Spleen (tissue), 11 donors: Measurements from ENCODE around the gene CACNA1C. TPM values are rescaled to one million over a fixed set of nuclear protein-coding genes. Genes with fewer than 3 reads are reported as not detected.

Experiments used
- DNase-seq: peaks from one replicate; pipeline ENCODE4 v3.0.0-alpha.2; 2020
- H3K27ac ChIP-seq, 8 donors: fragments of 200-600 bp; sonication (generic) in 7 of 8; 1 replicate in 4 of 8; 2 replicates in 4 of 8; pipeline versions ENCODE4 v1.5.0 to v1.8.0; 2016 to 2021; ENCODE audit warnings: inconsistent platforms in 4 of 8, mild to moderate bottlenecking in 4 of 8, moderate library complexity in 1 of 8
- H3K27me3 ChIP-seq, 7 donors: fragments of 200-600 bp; sonication (generic) in 6 of 7; replicated peaks in 1 of 7; 1 replicate in 4 of 7; 2 replicates in 3 of 7; pipeline versions ENCODE4 v1.5.0 to v1.8.0; 2016 to 2021; ENCODE audit warnings: inconsistent platforms in 3 of 7, mild to moderate bottlenecking in 1 of 7
- H3K36me3 ChIP-seq, 6 donors: fragments of 200-600 bp; sonication (generic) in 5 of 6; 1 replicate in 4 of 6; 2 replicates in 2 of 6; pipeline versions ENCODE4 v1.5.0 to v1.8.0; 2016 to 2021; ENCODE audit warnings: inconsistent platforms in 2 of 6
- H3K4me1 ChIP-seq, 6 donors: fragments of 200-600 bp; sonication (generic) in 5 of 6; 1 replicate in 3 of 6; 2 replicates in 3 of 6; pipeline versions ENCODE4 v1.5.0 to v1.8.0; 2016 to 2021; ENCODE audit warnings: inconsistent platforms in 3 of 6
- H3K4me3 ChIP-seq, 8 donors: fragments of 200-600 bp; sonication (generic) in 7 of 8; 1 replicate in 4 of 8; 2 replicates in 4 of 8; pipeline versions ENCODE4 v1.5.0 to v1.8.0; 2016 to 2021; ENCODE audit warnings: inconsistent platforms in 4 of 8, mild to moderate bottlenecking in 4 of 8, moderate library complexity in 2 of 8
- H3K9me3 ChIP-seq, 8 donors: fragments of 200-600 bp; sonication (generic) in 7 of 8; 1 replicate in 4 of 8; 2 replicates in 4 of 8; pipeline versions ENCODE4 v1.5.0 to v1.8.0; 2016 to 2021; ENCODE audit warnings: inconsistent platforms in 4 of 8
- POLR2A ChIP-seq, 3 donors: fragments of 450-650 bp; IDR thresholded peaks; one replicate each; pipeline ENCODE4 v1.5.1; 2017; ENCODE audit warnings: antibody characterized with exemption in 3 of 3, mild to moderate bottlenecking in 1 of 3
- POLR2AphosphoS5 ChIP-seq, 3 donors: sonication (generic); formaldehyde crosslinking; IDR thresholded peaks; one replicate each; pipeline ENCODE4 v1.5.1; 2017; ENCODE audit warnings: antibody characterized with exemption in 3 of 3
- WGBS, 5 donors: extraction: QIAGEN DNeasy Blood & Tissue Kit in 3 of 5; methylation state at CpG; one replicate each; pipeline versions ENCODE4 v1.1.5 to v1.1.7; 2013 to 2018; 5-methylcytosine and 5-hydroxymethylcytosine counted together
- intact Hi-C: fragments of 100-400 bp; cut with DNase I; formaldehyde crosslinking; loops from one replicate; pipeline ENCODE4 v1.15.0; 2023; ENCODE audit warnings: low total_unique reads
- polyA plus RNA-seq, 3 donors: library from polyadenylated mRNA; stranded (reverse); fragments of 200-250 nt; gene quantifications; one replicate each; pipeline ENCODE4 v1.2.1, GENCODE V29; 2013
- total RNA-seq, 7 donors: library from RNA; depleted of rRNA in 3 of 7; stranded (reverse); fragments of >200 nt in 3 of 7; fragmentation: NEBNext Ultra II Directional in 4 of 7; extraction: Animal tissue kit (Norgen Biotek cat#: 25700) in 4 of 7; gene quantifications; one replicate each; pipeline versions ENCODE4 v1.1.0 to v1.2.1, GENCODE V29; 2016 to 2021
- TF ChIP-seq, protein P1 (sequence below), 11 experiments: fragments of 200-600 bp in 7 of 11; fragments of 450-650 bp in 4 of 11; sonication (generic) in 4 of 11; IDR thresholded peaks in 8 of 11; conservative IDR thresholded peaks in 3 of 11; 1 replicate in 7 of 11; 2 replicates in 4 of 11; pipeline versions ENCODE4 v1.4.0 to v1.8.0; 2016 to 2021; ENCODE audit warnings: antibody characterized with exemption in 11 of 11, inconsistent platforms in 4 of 11, mild to moderate bottlenecking in 1 of 11
- donor health status: healthy with polysubstance abuse.
- donor health status: DM: no; HTN: no; CAD: no; lungs with moderate emphysema.
- donor health status: DM: no; HTN: no; CAD: no.
- donor health status: Bipolar disorder and iron deficiency.
- donor health status: healthy.
- donor health status: DM: no; HTN: no; CAD: no.
- donor health status: DM: yes; HTN: yes; CAD: no.

The CACNA1C gene
- total and polyA plus RNA-seq, 10 donors = 0.67 to 27.6 (median 18.4) TPM

- intact Hi-C loops = no loop called here
- peaks cover 0 to 8% (median 0%) of the 10 kb centered on the region in 8 donors for H3K9me3 ChIP-seq
- no peak for DNase-seq
- no peaks in the 10 kb centered on the region for H3K36me3 ChIP-seq
- H3K4me3 ChIP-seq = no peak overlapping the region
- peaks cover 0 to 6% (median 0%) of the 10 kb centered on the region in 7 donors for H3K27me3 ChIP-seq
- no peak overlapping the region for H3K27ac ChIP-seq
- TF ChIP-seq, protein P1, sequence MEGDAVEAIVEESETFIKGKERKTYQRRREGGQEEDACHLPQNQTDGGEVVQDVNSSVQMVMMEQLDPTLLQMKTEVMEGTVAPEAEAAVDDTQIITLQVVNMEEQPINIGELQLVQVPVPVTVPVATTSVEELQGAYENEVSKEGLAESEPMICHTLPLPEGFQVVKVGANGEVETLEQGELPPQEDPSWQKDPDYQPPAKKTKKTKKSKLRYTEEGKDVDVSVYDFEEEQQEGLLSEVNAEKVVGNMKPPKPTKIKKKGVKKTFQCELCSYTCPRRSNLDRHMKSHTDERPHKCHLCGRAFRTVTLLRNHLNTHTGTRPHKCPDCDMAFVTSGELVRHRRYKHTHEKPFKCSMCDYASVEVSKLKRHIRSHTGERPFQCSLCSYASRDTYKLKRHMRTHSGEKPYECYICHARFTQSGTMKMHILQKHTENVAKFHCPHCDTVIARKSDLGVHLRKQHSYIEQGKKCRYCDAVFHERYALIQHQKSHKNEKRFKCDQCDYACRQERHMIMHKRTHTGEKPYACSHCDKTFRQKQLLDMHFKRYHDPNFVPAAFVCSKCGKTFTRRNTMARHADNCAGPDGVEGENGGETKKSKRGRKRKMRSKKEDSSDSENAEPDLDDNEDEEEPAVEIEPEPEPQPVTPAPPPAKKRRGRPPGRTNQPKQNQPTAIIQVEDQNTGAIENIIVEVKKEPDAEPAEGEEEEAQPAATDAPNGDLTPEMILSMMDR (IDR thresholded peaks at IDR 0.05 in 8 of 11, conservative IDR thresholded peaks at IDR 0.05 in 3 of 11) = no peak
- no peak for TF ChIP-seq POLR2A (IDR thresholded peaks at IDR 0.05)
- no peak for TF ChIP-seq POLR2AphosphoS5 (IDR thresholded peaks at IDR 0.05)
- H3K4me1 ChIP-seq = peaks cover 0 to 27% (median 4%) of the 10 kb centered on the region in 6 donors
- 82 to 87% (median 85%) methylated on average over 11 to 12 of the region's 12 CpGs for WGBS, 5 donors
Observed at GRCh38 chr12:2304223-2304622, 251.4 kb downstream of the CACNA1C start.

- Histone ChIP-seq H3K27me3 (peaks cover 0 to under 1% (median 0%) of the 10 kb centered on the region in 7 donors), H3K27ac (no peak overlapping the region), H3K36me3 (no peaks in the 10 kb centered on the region), H3K9me3 (peaks cover 0 to 8% (median 0%) of the 10 kb centered on the region in 8 donors), H3K4me1 (peaks cover 0 to 22% (median 1%) of the 10 kb centered on the region in 6 donors), H3K4me3 (no peak overlapping the region)
- 15 to 36% (median 22%) methylated on average over 1 to 3 of the region's 3 CpGs for WGBS, 5 donors
- DNase-seq = no peak
- intact Hi-C loops = no loop called here
- TF ChIP-seq, protein P1 (IDR thresholded peaks at IDR 0.05 in 8 of 11, conservative IDR thresholded peaks at IDR 0.05 in 3 of 11) = no peak
- TF ChIP-seq POLR2A (IDR thresholded peaks at IDR 0.05) (no peak), POLR2AphosphoS5 (IDR thresholded peaks at IDR 0.05) (no peak)
Observed at GRCh38 chr12:2306012-2306411, 253.2 kb downstream of the CACNA1C start.

DNA sequence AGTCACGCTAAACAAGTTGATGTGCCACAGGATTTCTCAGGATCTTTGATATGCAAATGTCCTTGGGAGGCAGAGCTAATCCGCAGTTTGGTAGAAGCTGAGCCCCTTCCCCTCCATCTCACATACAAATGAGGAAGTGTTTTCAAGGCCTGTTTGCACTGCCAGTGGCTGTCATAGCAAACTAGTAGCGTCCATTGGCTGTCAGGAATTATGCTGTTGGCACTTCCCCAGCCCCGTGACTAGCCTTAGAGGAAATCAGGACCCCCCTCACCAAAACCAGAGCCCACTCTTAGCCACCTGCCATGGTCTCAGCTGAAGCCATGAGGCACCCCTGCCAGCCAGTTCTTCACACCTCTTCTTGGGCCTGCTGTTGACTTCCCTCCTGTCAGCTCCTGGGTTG is 253.9 kb downstream of the CACNA1C start:
- WGBS, 5 donors = 33 to 56% (median 40%) methylated on average over 4 of the region's 4 CpGs
- intact Hi-C loops = no loop called here
- TF ChIP-seq POLR2AphosphoS5 (IDR thresholded peaks at IDR 0.05) = no peak
- TF ChIP-seq, protein P1 (IDR thresholded peaks at IDR 0.05 in 8 of 11, conservative IDR thresholded peaks at IDR 0.05 in 3 of 11) = no peak
- TF ChIP-seq POLR2A (IDR thresholded peaks at IDR 0.05) = no peak

DNA sequence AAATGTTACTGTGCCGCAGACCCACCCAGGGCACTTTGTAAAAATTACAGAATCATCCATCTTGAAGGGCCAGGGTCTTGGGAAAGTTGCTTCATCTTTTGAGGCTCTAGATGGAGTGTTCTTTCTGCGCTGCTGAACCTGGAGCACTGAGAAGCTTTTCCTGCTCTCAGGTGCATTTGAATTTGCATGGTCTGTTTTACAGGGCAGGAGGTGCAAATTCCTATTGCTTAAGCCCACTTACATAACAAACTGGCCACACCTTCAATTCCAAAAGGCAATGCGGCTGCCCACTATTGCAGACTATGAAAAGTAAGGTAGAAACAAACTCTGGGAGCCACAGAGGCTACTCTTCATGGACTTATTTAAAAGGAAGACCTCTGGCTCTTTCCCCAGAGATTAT is 254.8 kb downstream of the CACNA1C start:
- H3K4me1 ChIP-seq = peaks cover 0 to 10% (median 1%) of the 10 kb centered on the region in 6 donors
- no peaks in the 10 kb centered on the region for H3K27me3 ChIP-seq
- H3K9me3 ChIP-seq = peaks cover 0 to 8% (median 0%) of the 10 kb centered on the region in 8 donors
- H3K4me3 ChIP-seq = no peak overlapping the region
- TF ChIP-seq, protein P1 (IDR thresholded peaks at IDR 0.05 in 8 of 11, conservative IDR thresholded peaks at IDR 0.05 in 3 of 11) = no peak
- TF ChIP-seq POLR2A (IDR thresholded peaks at IDR 0.05) (no peak), POLR2AphosphoS5 (IDR thresholded peaks at IDR 0.05) (no peak)
- WGBS, 5 donors = 55 to 97% (median 82%) methylated on average over 3 of the region's 3 CpGs
- no peak for DNase-seq
- intact Hi-C loops = no loop called here
- no peak overlapping the region for H3K27ac ChIP-seq
- no peaks in the 10 kb centered on the region for H3K36me3 ChIP-seq

More for the DNA sequence above, 253.9 kb downstream of the CACNA1C start:
- Histone ChIP-seq H3K4me1 (peaks cover 0 to 16% (median 1%) of the 10 kb centered on the region in 6 donors), H3K4me3 (no peak overlapping the region), H3K27ac (no peak overlapping the region), H3K36me3 (no peaks in the 10 kb centered on the region), H3K27me3 (no peaks in the 10 kb centered on the region), H3K9me3 (peaks cover 0 to 8% (median 0%) of the 10 kb centered on the region in 8 donors)
- no peak for DNase-seq
